HG03342 (cell line): ENCODE measurements around the gene CELF2.
"Not testable (repeated sequence)": the region's sequence is repeated elsewhere in the genome, so short reads cannot be mapped to it uniquely, and the experiment has no call there.

Experiments used
- ATAC-seq: cut with Tn5 transposase; IDR thresholded peaks from one replicate; pipeline ENCODE4 v1.9.1; 2021; ENCODE audit warnings: mild to moderate bottlenecking, moderate library complexity; ENCODE audit not compliant: unreplicated experiment

The CELF2 gene

GRCh38 chr10:11017570-11018431 lies at the start of gene CELF2:
TSS of gene CELF2 (plus strand) at chr10:11017872. CDS start at chr10:11018090, 218 bp downstream.
- peak; percentile 84 for ATAC-seq

GRCh38 chr10:10968257-10968588 lies 49.4 kb upstream of the CELF2 start:
- no peak for ATAC-seq

GRCh38 chr10:10973310-10973709 lies 44.4 kb upstream of the CELF2 start:
- ATAC-seq = no peak

DNA sequence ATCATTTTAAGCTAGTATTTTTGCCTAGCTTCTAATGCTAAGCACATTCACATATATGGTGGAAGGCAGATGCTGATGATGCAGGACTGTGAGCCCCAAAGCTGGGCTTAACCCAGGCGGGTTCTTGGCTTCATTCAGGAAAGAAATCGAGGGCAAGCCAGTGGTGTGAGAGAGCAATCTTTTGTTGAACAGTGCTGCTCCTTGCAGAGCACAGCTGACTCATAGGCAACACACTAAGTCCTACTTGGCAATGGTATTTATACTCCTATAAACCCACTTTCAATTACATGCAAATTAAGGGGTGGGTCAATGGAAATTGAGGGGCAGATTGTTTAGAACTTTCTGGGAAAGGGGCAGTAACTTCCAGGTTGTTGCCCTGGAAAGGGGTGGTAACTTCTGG lies 42.0 kb upstream of the CELF2 start:
- no peak for ATAC-seq

GRCh38 chr10:10976652-10977051 lies 41.0 kb upstream of the CELF2 start:
- no peak for ATAC-seq

DNA sequence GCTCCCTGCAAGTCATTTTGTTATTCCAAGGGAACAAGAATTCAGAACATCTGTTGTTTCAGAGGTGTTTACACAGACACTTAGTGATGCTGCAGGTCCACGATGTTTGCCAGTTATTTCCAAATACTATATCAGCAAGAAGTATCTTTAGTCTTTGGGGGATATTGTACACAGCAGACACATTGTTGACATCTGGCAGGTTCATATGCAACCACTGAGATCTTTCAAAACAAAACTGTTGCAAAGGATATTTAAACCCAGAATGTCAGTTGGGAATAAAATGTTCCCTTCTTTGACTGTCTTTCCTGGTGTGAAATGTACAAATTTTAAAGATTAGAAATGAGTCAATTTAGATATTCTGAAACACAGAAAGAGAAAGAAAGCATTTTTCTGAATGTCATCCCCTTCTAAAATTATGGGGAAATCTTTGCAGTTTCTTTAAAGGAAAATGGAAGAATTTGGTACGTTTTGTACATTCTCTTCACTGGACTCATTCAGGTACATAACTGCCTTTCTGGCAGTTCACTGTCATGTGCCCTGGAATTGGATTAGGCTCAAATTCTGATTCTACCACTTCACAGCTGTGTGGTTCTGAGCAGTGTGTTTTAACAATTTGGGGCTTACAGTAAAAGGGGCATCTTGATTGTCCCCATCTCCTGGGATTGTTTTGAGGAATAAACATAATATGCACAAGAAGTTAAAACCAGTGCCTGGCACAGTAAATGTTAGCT lies 40.3 kb upstream of the CELF2 start:
- ATAC-seq = no peak

DNA sequence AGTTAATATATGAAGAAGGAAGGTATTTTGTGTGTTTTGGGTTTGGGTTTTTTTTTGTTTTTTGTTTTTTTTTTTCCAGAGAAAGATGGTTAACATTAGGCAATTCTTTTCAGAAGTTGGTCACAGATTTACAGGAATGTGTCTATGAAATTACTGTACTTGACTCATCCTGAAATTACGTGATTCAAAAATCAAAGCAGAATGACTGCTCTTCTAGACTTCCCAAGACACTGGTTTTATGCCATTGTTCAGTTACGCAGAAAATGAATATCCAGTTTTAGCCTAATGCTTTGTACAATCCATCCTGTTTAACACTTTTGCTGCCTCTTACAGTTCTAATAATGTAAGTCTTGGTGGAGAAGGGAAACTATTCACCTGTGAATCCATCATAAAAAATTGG lies 39.7 kb upstream of the CELF2 start:
- ATAC-seq = no peak

DNA sequence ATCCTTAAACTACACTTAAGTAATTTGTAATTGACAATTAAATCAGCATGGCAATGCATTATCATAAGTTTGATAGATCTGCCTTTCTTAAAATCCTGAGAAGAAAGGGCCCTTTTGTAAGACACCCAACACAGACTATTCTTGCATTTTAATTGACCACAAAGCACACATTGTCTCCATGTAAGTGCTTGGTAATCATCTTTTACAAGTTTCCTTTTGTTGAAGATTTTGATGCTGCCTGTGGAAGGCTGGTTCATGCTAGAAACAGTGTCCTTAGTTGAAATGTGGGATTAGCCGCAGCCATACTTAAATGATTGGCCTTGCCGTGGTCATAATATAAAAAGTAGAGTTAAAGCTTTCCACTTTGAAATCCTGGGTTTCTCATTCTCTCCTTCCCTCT lies 32.3 kb upstream of the CELF2 start:
- no peak for ATAC-seq

DNA sequence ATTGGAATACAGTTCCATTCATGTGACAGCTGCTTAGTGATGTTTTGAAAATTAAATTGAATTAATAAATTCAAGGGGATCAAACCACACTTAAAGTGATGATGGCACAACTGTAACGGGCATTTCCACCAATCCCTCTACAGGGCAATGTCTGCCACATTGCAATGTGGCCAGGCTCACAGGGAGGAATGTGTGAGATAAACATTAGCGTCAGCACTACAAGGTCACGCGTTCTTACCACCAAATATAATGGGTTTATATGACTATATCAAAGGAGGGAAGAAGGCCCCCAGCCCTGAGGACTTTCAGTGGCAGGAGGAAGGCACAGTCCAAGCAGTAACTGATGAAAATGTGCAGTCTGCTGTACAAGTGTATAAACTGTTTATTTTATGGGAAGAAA lies 31.1 kb upstream of the CELF2 start:
- ATAC-seq = no peak

- ATAC-seq = no peak
Measured at GRCh38 chr10:10987111-10987510, 30.6 kb upstream of the CELF2 start.

DNA sequence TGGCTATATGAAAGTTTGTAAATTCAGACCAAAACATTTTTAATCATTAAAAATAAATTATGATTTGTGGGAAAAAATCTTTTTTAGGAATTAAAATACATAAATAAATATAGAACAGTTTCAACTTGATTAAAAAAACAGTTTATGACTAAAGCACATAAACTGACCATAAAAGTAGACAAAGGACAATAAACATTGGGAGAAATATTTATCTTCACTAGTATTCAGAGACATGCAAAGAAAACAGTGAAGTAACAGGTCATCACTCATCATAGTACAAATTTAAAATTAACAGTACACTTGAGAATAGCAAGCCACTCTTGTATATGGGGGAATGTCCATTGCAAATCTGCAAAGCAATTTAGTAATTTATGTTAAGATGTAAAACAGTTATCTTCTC lies 28.0 kb upstream of the CELF2 start:
- no peak for ATAC-seq

DNA sequence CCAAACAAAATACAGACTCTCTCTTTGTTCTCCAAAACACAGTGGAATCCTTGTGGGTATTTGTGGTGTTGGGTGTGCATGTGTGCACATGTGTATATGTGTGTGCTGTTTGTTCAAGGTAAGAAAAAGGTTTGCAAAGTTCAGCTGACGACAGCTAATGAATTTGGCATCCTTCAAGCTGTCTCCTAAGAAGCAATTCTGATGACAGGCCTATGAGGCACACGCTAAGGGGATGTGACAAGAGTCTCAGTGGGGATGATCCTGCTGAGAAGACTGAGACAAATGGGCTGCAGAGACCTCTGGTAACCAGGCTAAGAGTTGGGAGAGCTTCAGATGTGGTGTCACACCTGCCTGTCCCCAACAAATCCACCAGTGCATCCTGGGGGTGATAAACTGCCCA lies 26.5 kb upstream of the CELF2 start:
- ATAC-seq = no peak

GRCh38 chr10:10992072-10992471 lies 25.6 kb upstream of the CELF2 start:
- ATAC-seq = no peak

DNA sequence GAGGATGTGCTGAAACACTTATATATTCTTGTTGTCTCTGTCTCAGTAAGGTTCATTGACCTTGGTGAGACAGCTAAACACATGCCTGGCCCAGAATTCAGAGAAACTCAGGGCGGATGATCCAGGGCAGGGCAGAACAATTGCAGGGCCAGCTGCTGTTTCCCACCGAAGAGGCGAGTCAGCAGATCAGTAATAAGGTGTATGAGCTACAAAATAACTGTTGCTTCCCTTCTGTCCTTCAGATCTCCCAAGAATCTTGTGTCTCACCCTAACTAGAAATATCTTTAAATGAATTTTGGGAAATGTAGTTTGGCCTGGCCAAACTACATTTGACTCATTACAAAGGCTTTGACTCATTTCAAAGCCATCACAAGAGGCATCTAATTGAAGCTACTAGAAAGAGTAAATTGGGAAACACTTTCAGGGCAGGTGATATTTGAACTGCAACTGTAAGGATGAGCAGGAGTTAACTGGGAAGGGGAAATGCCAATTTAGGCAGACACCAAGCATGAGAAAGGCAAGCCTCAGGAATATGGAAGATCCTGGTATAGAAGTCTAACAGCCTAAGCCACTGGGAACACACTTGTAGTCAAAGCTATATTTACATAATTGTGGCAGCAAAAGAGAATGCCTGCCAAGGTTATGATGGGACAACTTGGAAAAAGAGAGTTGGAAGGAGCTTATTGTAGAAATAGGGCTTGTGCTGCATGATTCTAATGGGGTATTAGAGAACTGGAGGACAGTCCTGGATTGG lies 24.5 kb upstream of the CELF2 start:
- ATAC-seq = no peak

- ATAC-seq = no peak
Measured at GRCh38 chr10:10993785-10994184, 23.9 kb upstream of the CELF2 start.

DNA sequence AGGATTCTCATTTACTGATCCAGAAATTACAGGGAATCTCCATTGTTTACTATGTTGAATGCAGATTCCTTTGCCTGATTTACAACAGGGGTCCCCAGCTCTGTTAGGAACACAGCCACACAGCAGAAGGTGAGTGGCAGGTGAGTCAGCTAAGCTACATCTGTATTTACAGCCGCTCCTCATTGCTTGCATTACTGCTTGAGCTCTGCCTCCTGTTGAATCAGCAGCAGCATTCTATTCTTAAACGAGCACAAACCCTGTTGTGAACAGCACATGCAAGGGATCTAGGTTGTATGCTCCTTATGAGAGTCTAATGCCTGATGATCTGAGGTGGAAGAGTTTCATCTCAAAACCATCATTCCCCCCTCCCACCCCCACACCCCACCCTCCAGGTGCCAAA lies 23.3 kb upstream of the CELF2 start:
- no peak for ATAC-seq

GRCh38 chr10:10995120-10995519 lies 22.6 kb upstream of the CELF2 start:
- ATAC-seq = no peak

GRCh38 chr10:10996966-10997620 lies 20.6 kb upstream of the CELF2 start:
- ATAC-seq = no peak

DNA sequence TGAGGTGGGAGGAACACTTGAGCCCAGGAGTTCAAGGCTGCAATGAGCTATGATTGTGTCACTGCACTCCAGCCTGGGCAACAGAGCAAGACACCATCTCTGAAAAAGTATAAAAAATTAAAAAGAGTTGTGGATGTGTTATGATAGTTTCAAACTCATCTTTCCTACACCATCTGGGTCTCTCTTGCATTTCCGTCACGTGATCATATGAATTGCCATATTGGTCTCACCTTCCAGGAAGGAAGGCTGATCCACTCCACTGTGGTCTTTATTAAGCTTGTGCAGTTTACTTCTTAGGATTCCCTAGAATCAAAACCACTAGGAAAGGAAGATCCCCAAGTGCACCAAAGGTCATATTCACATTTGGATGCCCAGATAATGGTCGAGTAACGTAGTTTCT lies 18.2 kb upstream of the CELF2 start:
- ATAC-seq = not testable (repeated sequence)

- ATAC-seq = no peak
Measured at GRCh38 chr10:11002485-11002884, 15.2 kb upstream of the CELF2 start.

DNA sequence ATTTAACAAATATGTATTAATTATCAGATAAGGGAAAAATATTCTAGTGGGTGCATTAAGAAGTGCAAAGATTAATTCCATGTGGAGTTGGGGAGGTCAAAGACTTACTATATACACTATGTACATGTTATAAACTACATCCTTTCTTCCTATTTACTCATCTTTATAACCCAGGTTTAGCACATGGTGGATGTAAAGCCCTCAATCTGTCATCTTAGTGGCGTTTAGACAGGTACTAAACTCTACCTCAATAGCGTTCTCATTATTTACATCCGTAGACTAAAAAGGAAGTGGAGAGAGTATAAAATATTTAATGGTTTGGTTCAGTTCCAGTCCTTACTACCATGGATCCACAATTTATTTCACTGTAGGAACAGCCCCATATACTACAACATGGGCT lies 14.8 kb upstream of the CELF2 start:
- no peak for ATAC-seq
